Coronary artery (tissue), 2 donors: Measurements from ENCODE around the gene ARGLU1.

Experiments
- DNase-seq: peaks from one replicate; pipeline ENCODE4 v3.0.0-alpha.2; 2017; ENCODE audit warnings: low spot score
- H3K27ac ChIP-seq, 2 donors: fragments of 200-600 bp; sonication (generic); one replicate each; pipeline ENCODE4 v1.5.1; 2016 to 2019
- H3K4me3 ChIP-seq: fragments of 200-600 bp; sonication (generic); 2 replicates; pipeline ENCODE4 v1.5.1; 2016; ENCODE audit warnings: mild to moderate bottlenecking, moderate library complexity
- TF ChIP-seq, protein P1 (sequence below): fragments of 200-600 bp; sonication (generic); IDR thresholded peaks from one replicate; pipeline ENCODE4 v1.5.1; 2019; ENCODE audit warnings: antibody characterized with exemption

ARGLU1 gene

DNA sequence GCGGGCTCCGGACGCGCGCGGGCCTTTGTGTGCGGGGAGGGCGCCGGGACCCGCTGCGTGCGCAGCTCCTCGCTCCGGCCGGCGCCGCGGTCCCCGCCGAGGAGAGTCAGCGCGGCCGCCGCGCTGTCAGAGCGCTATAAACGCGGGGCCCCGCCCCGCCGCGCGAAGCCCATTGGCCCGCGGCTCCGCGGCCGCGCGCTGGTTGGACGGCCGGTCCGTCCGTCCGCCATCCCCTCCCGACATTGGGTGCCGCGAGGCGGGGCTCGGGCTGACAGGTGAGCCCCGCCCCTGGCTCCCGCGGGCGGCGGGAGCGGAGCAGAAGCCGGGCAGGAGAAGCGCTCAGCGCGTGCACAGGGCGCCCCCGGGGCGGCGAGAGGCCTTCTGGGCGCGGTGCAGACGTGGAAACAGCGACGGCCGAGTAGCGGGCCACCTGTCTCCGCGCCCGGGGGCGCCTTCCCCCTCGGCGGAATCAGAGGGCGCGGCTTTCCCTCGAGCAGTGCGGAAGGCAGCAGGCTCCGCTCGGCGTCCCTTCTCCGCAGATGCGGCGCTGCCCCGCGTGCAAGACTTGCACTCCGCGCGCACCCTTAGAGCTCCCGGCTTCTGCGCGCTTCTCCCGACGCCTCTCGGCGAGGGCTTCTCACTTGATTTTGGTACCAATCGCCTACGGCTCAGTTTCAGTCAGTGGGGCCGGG is 32.2 kb downstream of the ARGLU1 start, which contains the start of gene EFNB2:
Gene EFNB2, minus strand, starts transcription at position 111 of the 692 bp plus-strand sequence. CDS start 698 bp downstream, outside the sequence.
- H3K4me3 ChIP-seq, result peak within 1 kb of the TSS; percentile 77
- peak within 1 kb of the TSS; percentile 87 to 92 for H3K27ac ChIP-seq
- TF ChIP-seq, protein P1, sequence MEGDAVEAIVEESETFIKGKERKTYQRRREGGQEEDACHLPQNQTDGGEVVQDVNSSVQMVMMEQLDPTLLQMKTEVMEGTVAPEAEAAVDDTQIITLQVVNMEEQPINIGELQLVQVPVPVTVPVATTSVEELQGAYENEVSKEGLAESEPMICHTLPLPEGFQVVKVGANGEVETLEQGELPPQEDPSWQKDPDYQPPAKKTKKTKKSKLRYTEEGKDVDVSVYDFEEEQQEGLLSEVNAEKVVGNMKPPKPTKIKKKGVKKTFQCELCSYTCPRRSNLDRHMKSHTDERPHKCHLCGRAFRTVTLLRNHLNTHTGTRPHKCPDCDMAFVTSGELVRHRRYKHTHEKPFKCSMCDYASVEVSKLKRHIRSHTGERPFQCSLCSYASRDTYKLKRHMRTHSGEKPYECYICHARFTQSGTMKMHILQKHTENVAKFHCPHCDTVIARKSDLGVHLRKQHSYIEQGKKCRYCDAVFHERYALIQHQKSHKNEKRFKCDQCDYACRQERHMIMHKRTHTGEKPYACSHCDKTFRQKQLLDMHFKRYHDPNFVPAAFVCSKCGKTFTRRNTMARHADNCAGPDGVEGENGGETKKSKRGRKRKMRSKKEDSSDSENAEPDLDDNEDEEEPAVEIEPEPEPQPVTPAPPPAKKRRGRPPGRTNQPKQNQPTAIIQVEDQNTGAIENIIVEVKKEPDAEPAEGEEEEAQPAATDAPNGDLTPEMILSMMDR, result no peak
- peak; percentile 87 for DNase-seq

DNA sequence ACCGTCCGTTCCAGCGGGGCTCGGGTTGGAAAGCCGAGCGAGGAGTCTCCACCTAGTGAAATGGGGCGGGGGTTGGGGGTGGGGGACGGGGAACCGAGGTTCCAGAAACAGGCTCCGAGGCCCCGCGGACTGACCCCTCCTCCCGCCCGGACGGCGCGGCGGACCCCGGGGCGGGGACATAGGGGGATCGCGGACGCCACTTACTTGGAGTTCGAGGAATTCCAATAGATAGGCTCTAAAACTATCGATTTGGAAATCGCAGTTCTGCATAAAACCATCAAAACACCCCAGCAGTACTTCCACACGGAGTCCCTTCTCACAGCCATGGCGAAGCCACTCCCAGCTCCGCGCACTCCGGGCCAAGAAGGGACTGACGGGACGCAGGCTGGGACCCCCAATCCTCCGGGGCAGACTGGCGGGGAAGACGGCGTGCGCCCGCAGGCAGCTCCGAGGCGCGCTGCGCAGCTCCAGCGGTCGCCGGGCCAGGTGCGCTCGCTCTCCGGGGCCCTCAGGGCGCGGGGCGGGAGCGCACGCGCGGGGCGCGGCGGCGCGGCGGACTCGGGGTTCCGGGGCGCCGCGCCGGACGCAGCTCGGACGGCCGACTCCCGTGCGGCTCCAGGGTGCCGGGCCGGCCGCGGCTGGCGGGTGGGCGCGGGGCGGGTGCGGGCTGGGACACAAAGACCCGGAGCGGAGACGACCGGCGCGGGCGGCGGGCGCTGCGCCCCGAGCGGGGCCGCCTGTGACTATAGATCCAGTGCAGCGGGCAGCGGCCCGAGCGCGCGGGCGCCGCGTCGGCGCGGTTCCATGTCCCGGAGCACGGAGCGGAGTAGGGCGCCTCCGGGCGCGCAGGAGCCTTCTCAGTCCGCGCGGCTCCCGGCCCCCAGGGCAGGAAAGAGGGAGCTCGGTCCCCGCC is 33.0 kb downstream of the ARGLU1 start:
- TF ChIP-seq, protein P1, result no peak
- Histone ChIP-seq H3K4me3 (peak overlapping the region; percentile 77), H3K27ac (peak overlapping the region; percentile 87 to 92)
- no peak for DNase-seq

DNA sequence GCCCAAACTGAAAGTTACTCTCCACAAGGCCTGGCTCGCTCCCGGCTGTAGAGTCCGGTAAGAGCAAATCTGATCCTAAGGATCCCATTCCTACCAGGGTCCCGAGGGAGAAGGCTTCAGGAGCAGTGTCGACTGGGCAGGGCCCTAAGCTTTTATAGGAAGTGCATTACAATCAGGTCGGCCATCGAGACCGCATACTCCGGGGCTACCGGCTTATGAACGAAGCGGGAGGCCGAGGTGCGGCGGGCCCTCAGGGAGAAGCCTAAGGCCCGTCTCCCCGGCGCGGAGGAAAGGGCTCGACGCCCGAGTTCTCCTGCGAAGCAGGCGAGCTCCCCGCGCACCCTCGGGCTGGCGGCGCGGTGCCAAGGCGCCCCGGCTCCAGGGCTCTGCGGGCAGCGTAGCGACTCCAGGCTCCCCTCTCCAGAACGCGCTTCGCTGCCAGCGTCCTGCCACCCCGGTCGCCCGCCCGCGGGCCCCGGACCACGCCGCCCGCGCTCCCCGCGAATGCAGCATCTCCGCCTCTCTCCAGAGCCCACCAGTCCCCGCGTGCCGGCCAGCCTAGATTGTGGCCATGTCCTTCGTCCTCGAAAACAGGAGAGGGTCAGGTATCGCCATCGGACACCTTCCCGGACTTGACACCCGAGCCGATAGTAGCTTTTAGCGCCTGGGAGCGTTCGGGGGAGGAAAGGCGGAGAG is 33.8 kb downstream of the ARGLU1 start:
- H3K4me3 ChIP-seq, result peak overlapping the region; percentile 77
- peak overlapping the region; percentile 87 to 92 for H3K27ac ChIP-seq
- TF ChIP-seq, protein P1, result no peak
- peak; percentile 79 for DNase-seq

DNA sequence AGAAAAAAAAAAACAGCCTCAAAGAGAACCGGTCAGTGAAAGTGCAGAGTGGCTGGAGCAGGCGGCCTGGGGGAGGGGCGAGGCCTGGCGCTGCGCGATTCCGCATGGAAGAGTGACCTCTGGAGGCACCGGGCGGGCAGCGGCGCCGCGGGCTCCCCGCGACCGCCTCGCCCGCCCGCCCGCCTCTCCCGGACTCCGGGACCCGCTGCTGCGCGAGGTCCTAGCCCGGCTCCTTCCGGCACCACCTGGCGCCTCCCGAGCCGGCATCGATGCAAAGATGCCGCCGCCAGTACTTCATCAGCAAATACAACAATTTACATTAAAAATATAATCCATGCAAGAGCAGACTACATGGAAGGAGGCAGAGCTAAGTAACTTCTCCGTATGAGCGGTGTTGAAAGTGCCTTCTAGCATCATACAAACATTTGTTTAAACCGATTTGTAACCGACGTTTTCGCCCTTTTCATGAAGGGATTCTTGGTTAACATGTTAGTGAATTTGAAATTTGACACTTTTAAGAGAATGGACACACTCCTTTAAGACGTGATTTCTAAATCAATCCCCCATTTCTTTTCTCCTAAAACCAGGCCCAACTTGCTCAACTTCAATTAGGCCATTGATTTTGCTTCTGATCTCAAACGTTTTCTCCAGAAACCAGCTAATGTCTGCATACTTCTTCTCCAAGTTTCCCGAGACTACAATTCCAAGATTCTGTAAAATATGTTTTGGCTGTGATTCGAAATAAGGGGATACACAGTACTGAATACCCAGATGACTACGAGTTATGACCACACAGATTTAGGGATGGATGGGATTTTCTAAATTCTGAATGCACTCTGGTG is 34.6 kb downstream of the ARGLU1 start:
- peak; percentile 83 for DNase-seq
- peak overlapping the region; percentile 77 for H3K4me3 ChIP-seq
- TF ChIP-seq, protein P1, result peak; percentile 24
- H3K27ac ChIP-seq, result peak overlapping the region; percentile 87 to 92

DNA sequence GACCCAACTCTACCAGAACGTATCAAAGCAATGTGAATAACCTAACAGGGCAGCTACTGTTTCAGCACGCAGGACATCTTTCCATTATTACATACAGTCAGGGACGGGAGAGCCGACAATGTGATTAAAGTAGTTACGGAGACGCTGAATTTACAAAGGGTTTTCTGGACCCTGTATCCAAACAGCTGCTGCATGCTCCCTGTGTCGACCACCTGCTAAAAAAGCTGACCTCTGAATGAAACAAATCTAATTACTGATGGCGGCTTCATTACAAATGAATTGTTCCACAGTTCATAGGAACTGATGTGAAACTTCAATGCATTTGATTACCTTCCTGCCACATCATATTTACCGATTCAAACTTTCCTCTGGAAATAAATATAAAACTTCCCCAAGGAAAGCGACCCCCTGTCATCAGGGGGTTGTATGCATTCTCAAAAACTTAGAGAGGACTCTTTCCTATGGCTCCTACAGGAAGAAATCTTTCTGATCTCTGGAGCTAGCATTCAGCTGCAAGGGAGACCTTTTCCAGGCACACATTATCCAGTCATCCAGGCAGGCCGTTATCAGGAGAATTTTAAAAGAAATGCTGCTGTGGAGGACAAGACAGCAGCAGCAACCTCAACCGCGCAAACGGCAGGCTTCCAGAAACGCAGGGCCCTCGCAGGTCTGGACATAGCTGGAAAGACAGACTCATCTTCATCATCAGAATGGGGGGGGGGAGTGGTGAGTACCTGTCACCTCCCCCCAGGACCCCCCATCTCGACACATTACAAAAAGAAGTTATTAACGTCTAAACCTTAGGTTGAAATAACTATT is 35.6 kb downstream of the ARGLU1 start:
- Histone ChIP-seq H3K27ac (peak overlapping the region; percentile 27 to 92), H3K4me3 (peak overlapping the region; percentile 77)
- TF ChIP-seq, protein P1, result no peak
- DNase-seq, result no peak
